Activated T-cell treated with anti-CD3 and anti-CD28 coated beads for 24 hours (primary cell): ENCODE data around the gene LRRC26.

ENCODE experiments used
- DNase-seq: peaks from one replicate; pipeline ENCODE4 v3.0.0-alpha.2; 2020; ENCODE audit warnings: low read depth

Gene LRRC26

GRCh38 chr9:137169896-137170358 is at the start of gene LRRC26:
Gene LRRC26, minus strand, starts transcription at chr9:137170051. Its CDS starts 108 bp downstream, at chr9:137169943.
- no peak for DNase-seq

GRCh38 chr9:137218754-137219271 is 49.0 kb upstream of the LRRC26 start:
- no peak for DNase-seq

DNA sequence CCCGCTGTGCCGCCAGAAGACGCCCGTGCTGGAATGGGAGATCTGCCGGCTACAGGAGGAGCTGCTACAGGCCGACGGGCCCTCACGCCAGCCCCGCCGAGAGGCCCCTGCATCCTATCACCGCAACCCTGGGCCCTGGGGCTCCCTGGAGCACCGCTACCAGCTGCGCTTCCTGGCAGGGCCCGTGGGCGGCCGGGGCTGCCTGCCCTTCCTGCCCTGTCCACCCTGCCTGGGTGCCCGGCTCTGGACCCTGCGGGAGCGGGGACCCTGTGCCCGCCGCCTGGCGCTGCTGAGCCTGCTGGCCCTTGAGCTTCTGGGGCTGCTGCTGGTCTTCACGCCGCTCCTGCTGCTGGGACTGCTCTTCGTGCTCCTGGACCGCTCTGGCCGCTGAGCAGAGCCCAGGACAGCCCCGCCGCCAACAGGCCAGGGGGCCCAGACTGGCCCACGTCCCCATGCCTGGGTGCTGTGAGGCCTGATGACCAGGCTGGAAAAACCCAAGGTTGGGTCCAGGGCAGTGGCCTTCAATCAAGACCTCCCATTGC is 48.4 kb upstream of the LRRC26 start:
- DNase-seq = no peak

- no peak for DNase-seq
Measured at GRCh38 chr9:137217276-137218211, 47.7 kb upstream of the LRRC26 start.

GRCh38 chr9:137216188-137216965 is 46.5 kb upstream of the LRRC26 start:
- no peak for DNase-seq

DNA sequence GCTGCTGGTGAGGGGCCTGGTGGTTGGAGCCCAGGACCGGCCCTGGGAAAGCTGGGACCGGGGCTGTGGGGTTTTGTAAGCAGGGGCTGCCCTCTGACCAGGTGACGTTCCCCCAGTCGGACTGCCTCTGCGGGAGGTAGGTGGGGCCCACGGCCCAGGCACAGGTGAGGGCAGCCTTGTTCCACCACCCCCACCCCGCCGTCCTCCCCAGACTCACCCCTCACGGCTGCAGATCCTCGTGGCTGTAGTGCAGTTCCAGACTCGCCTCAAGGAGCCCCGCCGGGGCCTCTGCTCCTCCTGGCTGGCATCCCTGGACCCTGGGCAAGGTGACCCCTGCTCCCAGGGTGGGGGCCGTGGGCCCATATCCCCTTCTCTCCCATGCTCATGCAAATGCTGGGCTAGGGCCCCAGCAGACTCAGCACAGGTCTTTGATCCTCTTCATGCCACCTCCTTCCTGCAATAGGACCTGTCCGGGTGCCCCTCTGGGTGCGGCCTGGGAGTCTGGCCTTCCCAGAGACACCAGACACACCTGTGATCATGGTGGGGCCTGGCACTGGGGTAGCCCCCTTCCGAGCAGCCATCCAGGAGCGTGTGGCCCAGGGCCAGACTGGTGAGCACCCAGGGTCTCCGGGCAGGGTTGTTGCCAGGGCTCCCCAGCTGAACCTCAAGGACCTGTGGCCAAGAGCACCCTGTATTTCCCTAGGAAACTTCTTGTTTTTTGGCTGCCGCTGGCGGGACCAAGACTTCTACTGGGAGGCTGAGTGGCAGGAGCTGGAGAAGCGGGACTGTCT is 45.5 kb upstream of the LRRC26 start:
- no peak for DNase-seq

DNA sequence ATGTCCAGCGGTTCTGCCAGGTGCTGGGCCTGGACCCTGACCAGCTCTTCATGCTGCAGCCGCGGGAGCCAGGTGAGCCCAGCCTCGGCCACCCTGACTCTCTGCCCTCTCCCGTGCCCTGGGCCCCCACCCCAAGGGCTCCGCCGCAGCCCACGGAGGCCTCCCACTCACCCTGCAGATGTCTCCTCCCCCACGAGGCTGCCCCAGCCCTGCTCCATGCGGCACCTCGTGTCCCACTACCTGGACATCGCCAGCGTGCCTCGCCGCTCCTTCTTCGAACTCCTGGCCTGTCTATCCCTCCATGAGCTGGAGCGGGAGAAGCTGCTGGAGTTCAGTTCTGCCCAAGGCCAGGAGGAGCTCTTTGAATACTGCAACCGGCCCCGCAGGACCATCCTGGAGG is 44.8 kb upstream of the LRRC26 start:
- DNase-seq = no peak

GRCh38 chr9:137213160-137214060 is 43.6 kb upstream of the LRRC26 start:
- no peak for DNase-seq

- no peak for DNase-seq
Measured at GRCh38 chr9:137212520-137212919, 42.7 kb upstream of the LRRC26 start.

GRCh38 chr9:137211532-137211931 is 41.7 kb upstream of the LRRC26 start:
- DNase-seq = no peak

GRCh38 chr9:137206602-137207001 is 36.8 kb upstream of the LRRC26 start:
- DNase-seq = no peak

GRCh38 chr9:137205126-137206069 is 35.5 kb upstream of the LRRC26 start, which contains the start of the genes NDOR1 and TMEM203:
Gene NDOR1, plus strand, starts transcription at chr9:137205700. Its CDS starts 78 bp downstream, at chr9:137205778.
Gene TMEM203, minus strand, starts transcription at chr9:137205648. Its CDS starts 234 bp downstream, at chr9:137205414.
- peak; percentile 92 for DNase-seq

DNA sequence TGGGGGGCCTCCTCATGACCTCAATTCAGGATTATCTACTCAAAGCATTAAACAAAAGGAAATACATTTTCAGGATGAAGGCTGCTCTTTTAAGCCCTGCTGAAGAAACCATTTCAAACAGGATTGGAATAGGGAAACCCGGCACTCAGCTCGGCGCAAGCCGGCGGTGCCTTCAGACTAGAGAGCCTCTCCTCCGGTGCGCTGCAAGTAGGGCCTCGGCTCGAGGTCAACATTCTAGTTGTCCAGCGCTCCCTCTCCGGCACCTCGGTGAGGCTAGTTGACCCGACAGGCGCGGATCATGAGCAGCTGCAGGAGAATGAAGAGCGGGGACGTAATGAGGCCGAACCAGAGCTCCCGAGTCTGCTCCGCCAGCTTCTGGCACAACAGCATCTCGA is 34.9 kb upstream of the LRRC26 start:
- no peak for DNase-seq

- no peak for DNase-seq
Measured at GRCh38 chr9:137202966-137203365, 33.1 kb upstream of the LRRC26 start.

DNA sequence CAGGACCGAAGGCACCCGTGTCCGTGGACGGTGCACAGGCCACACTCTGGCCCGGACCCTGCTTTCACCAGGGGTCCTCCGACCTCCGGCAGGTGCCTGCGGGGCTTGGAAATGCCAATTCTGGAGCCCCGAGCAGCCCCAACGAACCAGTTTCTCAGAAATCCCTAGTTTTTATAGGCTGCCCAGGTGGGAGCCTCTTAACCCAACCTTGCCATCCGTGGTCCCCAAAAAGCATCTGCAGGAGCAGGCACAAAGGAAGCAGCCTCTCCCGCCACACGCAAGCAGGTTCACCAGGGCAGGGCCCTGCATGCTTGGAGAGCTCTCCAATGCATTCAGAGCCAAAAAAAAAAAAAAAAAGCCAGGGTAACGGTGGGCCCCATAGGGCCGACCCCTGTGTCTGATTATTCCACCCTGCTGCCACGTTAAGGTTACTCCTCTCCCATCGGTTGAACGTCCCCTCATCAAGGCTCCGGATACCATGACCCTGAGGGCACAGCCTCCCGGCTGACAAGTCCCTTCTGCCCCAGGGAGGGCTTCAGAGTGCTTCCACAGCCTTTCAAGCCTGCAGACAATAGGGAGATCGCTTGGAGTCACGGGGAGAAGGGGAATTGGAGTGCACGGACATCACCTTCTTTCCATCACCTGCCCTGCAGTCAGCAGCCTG is 31.5 kb upstream of the LRRC26 start:
- no peak for DNase-seq

DNA sequence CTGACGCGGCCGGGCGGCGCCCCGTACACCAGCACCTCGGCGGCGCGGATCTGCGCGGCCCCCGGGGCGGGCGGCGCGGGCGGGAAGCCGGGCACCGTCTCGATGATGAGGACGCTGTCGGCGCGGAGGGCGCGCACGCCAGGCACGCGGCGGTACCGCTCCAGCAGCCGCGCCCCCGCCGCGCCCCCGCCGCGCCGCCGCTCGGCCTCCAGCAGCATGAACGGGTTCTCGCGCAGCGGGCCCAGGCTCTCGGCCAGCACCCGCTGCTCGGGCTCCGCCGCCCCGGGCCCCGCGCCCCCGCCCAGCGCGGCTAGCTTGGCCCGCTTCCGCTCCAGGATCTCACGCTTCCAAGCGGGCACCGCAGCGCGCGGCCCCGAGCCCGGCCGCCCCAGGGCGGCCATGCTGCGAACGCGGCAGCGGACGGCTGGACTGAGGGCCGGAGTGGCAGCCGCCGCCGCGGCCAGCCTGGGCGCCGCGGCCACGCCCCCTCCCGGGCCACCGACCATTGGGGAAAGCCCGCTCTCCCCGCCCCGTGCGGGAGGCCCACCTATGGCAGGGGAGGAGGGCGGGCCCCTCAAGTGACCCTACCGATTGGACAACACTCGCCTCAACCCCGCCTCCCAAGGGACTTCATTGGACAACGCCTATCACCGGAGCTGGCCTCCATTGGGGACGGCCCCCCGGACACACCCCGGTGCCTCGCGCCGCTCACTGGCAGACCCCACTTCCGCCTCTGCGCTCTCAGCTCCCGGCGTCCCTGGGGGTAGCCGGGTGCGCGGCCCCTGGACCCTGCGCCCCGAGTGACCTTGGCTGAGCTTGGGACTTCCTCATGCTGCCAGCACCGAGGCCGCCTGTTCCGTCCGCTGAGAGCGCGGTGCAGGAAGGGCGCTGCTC is 30.7 kb upstream of the LRRC26 start, which contains the start of gene TPRN:
Gene TPRN, minus strand, starts transcription at position 431 of the 894 bp plus-strand sequence. Its CDS starts 30 bp downstream, at position 401.
- peak; percentile 98 for DNase-seq

GRCh38 chr9:137199411-137200121 is 29.7 kb upstream of the LRRC26 start:
- DNase-seq = no peak
